GM11168 (cell line): ENCODE results near the gene SUMF1.

ENCODE experiments used
- in situ Hi-C: fragments of 300-500 bp; cut with MboI; formaldehyde crosslinking; loops from one replicate; pipeline ENCODE4 v1.12.0; 2022; ENCODE audit warnings: low sequenced_read_pairs; ENCODE audit not compliant: unreplicated experiment

The SUMF1 gene

DNA sequence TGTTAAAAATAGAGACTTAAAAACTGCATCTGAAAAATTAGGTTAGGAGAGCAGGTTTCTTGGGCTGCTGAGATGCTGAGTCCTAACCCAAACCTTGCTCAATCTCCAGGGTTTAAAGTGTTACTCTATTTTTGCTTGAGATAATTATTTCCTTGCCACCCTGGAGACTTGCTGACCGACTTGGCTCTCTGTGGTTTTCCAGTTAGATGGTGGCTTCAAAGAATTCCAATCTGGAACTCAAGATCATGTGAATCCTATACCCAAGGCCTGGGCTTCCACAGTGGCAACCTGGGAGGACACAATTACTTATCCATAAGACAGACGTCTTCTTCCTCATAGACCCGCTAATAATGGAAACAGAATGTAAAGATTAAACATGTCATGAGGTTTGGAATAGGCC, 47.7 kb downstream of the SUMF1 start:
- in situ Hi-C loops, result no loop called here

DNA sequence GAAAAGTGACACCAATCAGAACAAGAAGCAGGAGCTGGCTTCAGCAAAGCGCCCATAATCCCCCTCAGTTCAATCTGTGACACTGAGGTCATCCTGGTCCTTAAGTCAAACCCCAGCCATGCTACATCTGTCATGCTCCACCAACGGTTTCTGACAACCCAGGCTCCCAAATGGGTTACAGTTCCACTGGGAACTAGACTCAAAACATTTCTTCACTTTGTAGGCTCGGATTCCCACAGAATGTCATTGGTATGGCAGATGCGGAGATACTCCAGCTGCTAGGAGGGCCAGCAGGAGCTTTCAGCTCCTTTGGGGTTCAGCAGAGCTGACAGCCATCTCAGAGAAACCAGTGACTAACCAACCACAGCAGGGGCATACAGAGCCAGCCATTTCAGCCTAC, 48.9 kb downstream of the SUMF1 start:
- in situ Hi-C loops, result no loop called here

DNA sequence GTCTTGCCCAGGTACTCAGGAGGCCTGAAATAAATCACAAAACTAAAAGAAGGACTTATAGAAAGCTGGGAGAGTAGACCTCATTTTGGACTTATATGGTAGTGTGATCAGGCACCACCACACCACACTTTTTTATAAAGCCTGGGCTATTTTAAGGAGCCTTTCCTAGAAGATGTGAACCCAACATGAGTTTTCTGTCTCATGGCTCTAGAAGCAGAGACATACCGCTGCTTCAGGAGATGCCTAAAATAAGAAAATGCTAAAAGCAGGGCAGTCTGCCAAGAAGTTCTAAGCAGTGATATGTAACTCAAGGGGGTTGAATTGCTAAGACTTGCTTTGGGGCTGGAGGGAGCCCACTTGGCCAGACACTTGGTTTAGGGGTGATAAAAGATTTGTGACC, 49.6 kb downstream of the SUMF1 start:
- in situ Hi-C loops, result no loop called here

DNA sequence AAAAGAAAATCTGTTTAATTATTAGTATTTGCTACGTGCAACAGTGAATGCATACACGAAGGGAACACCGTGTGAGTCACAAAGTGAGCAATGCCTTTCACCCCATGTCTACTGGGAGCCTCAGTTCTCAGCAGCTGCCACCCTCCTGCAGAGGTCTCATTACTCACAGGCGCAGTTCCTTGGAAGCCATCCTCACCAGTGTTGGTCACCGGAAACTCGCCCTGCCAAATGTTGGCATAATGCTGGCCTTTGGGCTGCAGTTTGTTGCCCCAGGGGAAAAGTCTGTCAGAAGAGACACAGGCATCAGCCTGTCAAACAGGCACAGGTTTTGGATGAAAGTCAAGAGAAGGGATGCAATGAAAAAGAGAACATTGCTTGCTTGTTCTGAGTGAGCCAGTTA, 50.1 kb downstream of the SUMF1 start:
- in situ Hi-C loops, result no loop called here

DNA sequence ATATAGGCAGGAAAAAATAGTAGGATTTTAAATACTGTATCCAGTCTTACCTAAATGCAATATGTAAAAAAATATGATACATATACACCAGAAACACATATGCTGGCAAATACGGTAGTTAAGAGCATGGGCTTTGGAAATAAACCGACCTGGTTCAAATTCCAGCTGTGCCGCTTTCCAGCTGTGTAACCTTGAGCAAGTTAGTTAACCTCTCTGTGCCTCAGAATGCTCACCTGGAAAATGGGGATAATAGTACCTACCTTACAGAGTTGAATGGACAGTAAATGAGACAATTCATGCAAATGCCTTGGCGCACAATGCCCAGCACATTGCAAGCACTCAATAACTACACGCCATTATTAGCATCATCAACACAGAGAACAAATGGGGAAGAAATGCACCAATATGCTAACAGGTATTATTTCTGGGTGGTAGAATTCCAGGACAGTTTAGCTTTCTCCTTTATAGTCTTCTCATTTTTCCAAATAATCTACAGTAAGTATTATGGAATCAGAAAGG, 50.6 kb downstream of the SUMF1 start:
- in situ Hi-C loops, result no loop called here

DNA sequence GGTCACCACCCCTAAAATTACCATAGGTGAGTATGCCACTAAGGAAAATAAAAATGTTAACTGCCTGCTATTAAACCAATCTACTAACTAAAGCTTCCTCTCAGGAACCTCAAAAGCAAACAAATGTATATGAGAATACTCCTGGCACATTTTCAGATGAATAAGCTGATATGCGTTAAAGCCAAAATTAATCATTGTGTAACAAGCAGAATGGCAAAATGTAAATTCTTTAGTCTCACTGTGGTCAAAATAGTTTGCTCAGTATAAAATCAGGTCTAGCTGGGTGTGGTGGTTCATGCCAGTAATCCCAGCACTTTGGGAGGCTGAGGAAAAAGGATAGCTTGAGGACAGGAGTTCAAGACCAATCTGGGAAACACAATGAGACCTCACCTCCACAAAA, 53.6 kb downstream of the SUMF1 start:
- in situ Hi-C loops, result no loop called here

DNA sequence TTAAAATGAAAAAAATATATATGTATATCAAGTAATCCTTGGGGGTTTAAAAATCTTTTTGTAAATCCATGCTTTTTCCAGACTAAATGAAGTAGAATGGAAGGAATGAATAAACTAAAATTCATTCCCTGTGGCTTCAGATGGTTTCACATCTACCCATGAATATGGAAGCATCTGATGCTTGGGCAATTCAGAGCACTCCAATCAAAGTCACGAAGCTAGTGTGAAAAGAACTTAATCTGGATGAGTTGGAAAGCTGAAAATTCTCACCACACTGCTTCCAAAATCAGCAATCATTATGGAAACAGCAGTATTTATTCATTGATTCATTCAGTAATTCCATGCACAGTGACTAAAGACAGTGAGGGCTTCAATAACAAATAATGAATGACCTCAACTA, 55.2 kb downstream of the SUMF1 start:
- in situ Hi-C loops, result no loop called here

DNA sequence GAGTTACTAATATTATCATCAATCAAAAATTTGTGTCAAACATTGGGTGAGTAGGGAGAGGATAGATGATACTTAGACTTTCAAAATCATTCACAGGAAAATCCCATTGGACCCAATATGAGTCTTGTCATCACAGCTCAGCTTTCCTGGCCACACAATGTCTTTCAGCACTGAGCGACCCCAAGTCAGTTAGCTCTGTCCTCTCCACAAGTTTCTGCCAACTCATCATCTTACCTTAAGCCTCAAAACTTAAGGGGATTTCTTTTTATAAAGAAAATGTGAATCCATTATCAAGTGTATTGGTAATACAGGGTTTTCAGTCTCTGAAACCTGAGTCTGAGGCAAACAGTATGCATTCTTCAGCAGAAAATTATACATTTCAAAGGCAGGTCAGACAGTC, 55.8 kb downstream of the SUMF1 start:
- in situ Hi-C loops, result no loop called here

DNA sequence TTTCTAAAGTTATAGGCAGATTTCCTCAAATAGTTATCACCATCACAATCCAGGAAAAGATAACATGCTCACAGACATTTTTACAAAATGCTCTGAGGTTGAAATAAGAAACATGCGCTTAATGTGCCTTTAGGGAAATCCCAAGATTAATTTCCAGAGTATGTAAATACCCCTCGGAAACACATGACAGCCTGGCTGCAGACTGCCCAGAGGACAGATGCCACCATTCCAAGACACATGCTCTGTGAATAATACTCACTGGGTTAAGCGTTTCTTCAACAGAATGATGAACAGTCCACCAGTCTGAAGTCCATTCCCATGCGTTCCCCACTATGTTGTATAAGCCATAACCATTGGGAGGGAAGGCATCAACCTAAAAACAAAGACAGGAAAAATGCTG, 56.5 kb downstream of the SUMF1 start:
- in situ Hi-C loops, result no loop called here

DNA sequence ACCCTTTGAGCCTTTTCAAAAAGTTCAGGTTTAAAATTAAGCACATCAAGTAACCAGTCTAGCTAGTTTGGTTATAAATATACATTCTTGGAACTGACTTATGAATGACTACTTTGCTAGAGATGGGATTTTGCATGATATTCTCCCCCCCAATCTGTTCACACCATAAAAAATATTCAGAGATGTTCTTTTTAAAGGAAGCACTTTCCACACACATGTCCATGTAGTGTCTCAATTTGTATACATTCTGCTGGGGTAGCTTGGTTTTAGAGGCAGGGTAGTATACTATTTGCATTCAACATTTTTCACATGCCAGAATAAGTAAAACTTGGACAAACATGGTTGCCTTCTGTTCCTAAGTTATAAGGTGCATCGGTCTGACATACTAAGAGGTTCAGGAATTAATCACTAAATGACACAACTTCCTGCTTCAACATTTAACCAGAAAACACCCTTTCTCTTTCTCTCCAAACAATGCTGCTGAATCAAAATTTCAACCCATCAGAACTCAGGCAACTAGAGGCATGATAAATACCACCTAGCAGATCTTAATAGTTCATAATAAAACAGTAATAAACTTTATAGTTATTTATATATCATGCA, 57.0 kb downstream of the SUMF1 start:
- in situ Hi-C loops, result no loop called here

DNA sequence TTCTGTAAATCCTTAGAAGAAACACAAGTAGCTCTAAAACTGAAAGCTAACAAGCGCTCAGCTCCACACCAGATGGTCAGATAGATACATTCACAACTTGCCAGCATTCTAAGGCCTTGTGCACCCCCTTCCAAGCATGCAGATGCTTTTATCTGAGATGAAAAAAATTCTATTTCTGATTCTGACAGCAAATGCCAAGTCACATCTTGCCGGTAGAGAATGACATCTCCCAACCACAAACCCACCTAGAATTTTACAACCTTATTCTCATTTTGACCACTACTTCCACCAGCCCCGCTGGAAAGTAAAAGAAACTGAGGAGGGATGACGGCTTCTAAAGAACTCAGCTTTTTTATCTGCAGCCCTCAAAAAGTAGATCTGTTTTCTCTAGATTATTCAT, 57.7 kb downstream of the SUMF1 start:
- in situ Hi-C loops, result no loop called here

DNA sequence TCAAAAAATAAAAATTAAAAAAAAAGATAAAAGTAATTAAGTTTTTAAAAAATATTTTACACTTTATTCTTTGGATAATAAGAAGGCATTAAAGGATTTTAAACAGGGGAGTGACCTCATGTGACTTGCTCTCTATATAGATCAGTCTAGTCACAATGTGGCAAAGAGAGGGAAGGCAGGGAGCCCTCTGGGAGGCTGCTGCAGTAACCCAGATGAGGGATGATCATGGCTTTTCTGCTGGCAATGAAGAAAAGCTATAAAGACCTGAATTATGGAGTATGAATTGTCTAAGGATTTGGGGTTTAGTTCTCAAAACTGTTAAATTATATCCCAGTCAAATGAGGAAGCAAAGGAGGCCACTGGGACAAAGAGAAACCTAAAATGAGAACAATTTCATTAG, 58.1 kb downstream of the SUMF1 start:
- in situ Hi-C loops, result no loop called here

DNA sequence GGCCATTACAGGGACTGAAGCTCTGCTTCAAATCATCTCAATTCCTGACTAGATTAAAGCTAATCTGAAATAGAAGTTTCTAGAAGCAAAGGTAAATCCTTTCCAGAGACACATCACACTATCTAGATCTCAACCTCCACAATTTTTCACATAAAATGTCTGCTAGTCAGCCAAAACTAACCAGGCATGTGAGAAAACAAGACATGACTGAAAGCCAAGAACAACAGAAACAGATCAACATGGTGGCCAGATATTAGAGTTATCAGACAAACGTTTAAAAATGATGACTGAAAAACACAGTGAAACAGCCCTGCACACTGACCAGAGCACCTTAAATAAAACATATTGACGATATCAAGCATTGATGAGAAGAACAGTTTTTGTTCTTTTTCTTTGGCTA, 59.1 kb downstream of the SUMF1 start:
- in situ Hi-C loops, result no loop called here

DNA sequence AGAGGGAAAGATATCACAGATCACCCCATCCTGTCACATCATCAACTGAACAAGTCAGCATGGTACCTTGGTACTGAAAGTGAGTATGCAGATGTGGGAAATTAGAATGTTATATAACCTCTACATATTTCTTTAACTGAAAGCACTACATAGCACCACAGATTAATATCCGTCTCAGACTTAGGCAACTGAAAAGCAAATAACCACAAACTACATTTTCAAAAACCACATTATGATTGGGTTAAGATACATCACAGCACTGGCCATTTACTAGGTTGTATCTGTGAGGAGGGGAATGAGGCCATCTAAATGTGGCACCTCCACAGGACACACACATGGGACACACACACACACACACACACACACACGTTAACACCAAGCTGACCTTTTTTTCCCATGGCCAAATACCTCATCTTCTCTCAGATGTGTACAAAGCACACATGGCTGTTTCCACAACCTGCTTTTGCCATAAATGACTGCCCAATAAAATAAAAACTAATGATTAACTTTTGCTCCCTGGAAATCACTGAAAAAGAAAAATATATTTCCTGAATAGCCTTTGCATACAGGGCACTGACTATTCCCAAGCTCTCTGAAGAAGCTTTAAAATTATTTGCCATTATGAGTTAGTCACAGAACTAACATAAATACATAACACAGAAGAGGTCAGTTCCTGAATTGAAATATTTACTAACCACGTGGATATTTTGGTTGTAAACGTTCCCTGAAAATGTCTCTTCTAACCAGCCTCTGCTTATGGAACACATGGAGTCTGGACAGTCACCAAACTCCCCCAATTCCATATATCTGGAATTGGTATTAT, 60.1 kb downstream of the SUMF1 start:
- in situ Hi-C loops, result no loop called here

DNA sequence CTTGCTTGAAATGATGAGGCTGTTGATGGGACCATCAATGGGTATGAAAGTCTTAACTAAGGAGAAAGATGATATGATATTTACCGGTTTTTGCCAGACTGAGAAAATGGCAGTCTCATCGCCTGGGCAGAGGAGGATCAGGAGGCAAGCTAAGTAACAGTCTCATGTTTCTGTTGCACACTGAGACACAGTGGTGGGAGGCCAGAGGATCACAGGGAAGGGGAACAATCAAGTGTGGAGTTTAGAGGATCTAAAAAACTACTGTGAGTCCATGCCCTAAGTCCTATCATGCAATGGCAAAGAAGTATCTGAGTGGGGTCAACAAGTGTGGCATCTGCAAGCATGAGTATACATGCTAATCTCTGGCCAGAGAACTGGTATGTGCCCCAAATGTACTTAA, 62.2 kb downstream of the SUMF1 start:
- in situ Hi-C loops, result no loop called here

DNA sequence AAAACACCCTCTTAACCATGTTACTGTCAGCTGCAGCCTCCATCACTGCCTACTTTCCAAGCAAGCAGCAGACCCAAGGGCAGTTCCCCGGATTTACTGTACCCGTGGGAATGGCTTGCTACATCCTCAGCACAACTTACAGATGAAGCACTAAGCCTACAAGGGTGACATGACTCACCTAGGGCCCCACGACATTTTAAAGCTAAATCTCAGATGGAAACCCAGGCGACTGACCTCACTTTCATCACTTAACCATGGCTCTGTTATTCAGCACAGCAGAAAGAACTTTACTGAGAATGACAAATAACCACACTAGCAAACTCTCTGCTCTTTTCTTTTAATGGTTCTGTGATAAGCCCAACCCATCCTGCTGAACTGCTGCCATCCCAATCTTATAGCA, 65.6 kb downstream of the SUMF1 start:
- in situ Hi-C loops, result no loop called here

DNA sequence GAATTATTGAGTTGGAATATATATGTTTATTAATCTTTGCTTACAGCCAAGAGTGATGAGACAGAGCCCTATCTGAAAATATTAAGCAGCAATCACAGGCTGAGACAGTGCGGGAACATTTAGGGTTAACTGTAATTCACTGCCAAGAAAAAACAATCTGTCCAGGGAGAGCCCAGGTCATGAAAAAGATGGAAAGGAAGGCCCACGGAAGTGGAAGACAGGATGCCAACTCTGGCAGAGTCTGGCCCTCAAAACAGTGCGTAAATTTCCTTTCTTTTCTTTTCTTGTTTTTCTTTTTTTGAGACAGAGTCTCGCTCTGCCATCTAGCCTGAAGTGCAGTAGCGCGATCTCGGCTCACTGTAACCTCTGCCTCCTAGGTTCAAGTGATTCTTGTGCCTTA, 67.6 kb downstream of the SUMF1 start:
- in situ Hi-C loops, result no loop called here

DNA sequence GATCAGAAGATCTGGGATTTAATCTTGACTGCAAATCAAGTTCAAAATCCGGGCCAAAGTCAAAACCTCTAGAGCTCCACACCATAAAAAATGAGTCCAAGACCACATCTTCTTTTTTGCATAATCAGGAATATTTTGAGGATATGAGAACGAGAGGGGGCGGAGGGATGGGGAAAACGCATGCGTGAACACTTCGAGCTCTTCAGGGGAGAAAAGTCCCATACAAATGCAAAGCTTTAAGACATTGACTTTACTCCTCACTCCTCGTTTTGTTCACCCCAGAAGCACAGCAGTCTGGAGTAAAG, 68.2 kb downstream of the SUMF1 start:
- in situ Hi-C loops, result no loop called here

DNA sequence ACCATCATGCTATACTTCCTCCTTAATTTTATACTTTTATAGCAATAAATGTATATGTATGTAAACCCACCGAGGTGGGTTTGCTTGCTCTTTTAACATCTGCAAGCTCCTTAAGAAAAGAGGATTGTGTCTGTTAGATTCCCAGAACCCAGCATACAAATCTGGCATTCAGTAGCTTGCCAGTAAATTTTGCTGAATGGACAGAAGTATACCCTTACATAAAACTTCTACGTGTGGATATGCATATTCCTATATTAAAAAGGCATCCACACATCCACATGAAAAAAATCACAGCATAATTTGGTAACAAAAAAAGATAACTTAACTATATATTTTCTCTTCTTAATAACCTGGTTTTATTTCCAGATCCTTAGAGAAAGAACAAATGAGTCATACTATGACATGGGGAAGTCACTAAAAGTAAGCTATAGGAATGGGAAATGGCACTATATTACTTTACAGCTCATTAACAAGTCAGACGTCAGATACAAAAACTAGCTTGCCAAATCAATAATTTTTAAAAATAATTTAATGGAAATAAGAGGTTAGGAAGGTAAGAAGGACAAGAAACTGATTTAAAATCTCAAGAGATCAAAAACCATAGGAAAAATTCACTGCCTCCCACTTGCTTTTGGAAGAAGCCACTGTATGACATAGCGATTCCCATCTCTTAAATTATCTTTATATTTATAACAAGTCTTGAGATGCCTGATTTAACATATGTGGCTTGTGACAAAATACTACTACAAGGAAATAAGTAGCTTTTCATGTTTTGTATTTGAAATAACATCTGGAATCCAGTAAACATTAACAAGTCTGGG, 68.7 kb downstream of the SUMF1 start:
- in situ Hi-C loops, result no loop called here

DNA sequence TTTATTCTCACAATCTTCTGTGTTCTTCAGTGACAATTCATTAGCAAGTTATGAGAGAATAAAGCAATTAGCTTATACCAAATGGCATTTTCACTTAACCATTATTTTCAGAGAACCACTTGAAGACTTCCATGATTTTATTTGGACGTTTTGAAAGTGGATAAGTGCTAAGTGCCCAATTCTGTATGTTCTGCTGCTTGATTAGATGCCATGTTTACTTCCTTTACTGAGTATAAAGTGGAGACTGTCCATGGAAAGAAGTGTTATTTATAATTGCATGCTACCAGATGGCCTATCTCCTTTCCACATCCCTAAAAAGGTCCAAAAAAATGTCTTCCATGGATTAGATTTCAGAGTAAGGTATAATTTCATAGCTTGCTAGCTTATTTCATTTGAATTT, 69.6 kb downstream of the SUMF1 start:
- in situ Hi-C loops, result no loop called here

DNA sequence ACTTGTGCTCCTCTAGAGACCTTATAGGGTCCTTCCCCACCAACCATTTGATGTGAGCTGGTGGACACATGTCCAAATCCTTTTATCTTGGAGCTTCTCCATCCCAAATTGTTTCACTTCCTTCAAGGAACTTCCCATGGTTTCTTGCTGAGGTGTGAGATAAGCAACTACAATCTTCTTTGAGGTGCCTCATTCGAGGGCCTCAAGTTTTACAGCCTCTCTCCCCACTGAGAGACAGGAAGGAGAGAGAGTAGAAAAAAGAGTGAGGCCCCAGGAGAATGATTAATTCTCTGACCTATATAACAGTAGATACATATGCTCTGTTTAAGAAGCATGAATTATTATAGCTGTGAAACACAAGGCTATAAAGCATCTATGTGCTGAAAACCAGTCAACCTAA, 70.5 kb downstream of the SUMF1 start:
- in situ Hi-C loops, result no loop called here
